NB4 (cell line): ENCODE measurements around the gene NHS.
"Not testable (repeated sequence)": the region's sequence is repeated elsewhere in the genome, so short reads cannot be mapped to it uniquely, and the experiment has no call there.

Experiments used
- DNase-seq: peaks from one replicate; pipeline ENCODE4 v3.0.0; 2010; ENCODE audit warnings: low read depth
- H3K4me3 ChIP-seq: one replicate; pipeline ENCODE4 v1.5.1; 2011; ENCODE audit warnings: mild to moderate bottlenecking, low read depth, low read length, moderate library complexity
- MYC ChIP-seq: IDR thresholded peaks from 2 replicates; pipeline ENCODE4 v1.6.1; 2011; ENCODE audit warnings: low read depth, low read length
- POLR2A ChIP-seq: IDR thresholded peaks from 2 replicates; pipeline ENCODE4 v1.6.1; 2011; ENCODE audit warnings: mild to moderate bottlenecking; ENCODE audit not compliant: insufficient read length; ENCODE audit errors: extremely low read depth
- TF ChIP-seq, protein P1 (sequence below): IDR thresholded peaks from one replicate; pipeline ENCODE4 v1.5.1; 2012; ENCODE audit warnings: low read depth, low read length
- TF ChIP-seq, protein P2 (sequence below): IDR thresholded peaks from 2 replicates; pipeline ENCODE4 v1.6.1; 2011; ENCODE audit warnings: low read depth, low read length

Gene NHS

DNA sequence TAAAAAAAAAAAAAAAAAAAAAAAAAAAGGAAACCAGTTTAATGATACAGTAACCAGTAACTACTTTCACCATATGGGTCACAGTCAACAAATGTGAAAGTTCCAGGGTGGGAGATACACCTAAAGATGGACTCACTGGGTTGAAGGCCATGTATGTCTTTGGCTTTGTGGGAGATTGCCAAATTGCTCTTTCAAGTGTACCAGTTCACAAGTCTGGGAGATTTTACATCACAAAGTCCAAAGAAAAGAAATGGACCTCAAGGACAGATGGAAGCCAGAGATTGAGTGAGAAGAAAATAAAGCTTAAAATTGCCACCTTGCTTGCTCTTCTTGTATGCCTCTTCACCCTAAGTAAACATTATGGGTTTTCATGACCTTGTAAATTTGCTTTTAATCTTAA lies 65.3 kb downstream of the NHS start:
- DNase-seq, result no peak
- TF ChIP-seq, protein P1, sequence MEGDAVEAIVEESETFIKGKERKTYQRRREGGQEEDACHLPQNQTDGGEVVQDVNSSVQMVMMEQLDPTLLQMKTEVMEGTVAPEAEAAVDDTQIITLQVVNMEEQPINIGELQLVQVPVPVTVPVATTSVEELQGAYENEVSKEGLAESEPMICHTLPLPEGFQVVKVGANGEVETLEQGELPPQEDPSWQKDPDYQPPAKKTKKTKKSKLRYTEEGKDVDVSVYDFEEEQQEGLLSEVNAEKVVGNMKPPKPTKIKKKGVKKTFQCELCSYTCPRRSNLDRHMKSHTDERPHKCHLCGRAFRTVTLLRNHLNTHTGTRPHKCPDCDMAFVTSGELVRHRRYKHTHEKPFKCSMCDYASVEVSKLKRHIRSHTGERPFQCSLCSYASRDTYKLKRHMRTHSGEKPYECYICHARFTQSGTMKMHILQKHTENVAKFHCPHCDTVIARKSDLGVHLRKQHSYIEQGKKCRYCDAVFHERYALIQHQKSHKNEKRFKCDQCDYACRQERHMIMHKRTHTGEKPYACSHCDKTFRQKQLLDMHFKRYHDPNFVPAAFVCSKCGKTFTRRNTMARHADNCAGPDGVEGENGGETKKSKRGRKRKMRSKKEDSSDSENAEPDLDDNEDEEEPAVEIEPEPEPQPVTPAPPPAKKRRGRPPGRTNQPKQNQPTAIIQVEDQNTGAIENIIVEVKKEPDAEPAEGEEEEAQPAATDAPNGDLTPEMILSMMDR, result no peak
- TF ChIP-seq POLR2A, result no peak
- TF ChIP-seq, protein P2, sequence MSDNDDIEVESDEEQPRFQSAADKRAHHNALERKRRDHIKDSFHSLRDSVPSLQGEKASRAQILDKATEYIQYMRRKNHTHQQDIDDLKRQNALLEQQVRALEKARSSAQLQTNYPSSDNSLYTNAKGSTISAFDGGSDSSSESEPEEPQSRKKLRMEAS, result no peak
- TF ChIP-seq MYC, result no peak
- H3K4me3 ChIP-seq, result no peak overlapping the region

DNA sequence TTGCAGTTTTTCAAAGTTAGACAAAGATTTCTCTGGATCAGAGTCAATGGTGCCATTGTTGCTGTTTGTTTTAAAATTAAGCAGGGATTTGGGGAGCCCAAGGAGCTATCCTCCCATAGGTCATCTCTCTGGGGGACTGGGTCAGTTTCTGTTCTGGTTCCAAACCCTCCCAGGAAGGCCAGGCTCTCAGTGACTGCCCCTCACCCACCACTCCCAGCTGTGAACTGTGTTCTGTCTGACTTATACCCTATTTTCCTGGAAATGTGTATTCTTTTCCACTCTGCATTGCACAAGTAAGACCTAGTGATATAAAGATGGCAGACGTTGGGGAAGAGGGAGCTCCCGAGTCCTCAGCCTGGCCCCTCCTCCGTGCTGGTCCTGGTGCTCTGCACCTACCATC lies 65.8 kb downstream of the NHS start:
- no peak overlapping the region for H3K4me3 ChIP-seq
- no peak for DNase-seq
- TF ChIP-seq MYC (no peak), POLR2A (no peak)

DNA sequence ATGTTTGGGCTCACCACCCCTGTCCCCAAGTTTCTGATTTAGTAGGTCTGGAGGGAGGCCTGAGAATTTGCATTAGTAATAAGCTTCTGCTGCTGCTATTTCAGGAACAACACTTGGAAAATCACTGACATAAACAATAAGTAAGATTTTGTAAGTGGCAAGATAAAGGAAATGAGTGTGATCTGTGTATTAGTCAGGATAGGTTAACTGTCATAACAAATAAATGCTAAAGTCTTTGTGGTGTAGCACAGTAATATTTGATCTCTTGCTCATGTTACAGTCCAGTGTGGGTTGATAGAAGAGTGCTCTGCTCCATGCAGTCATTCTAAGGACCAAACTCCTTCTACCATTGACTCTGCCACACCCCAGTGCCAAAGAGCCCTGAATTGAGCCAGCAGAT lies 67.0 kb downstream of the NHS start:
- H3K4me3 ChIP-seq, result no peak overlapping the region
- TF ChIP-seq, protein P2, result no peak
- TF ChIP-seq POLR2A (no peak), MYC (no peak)
- TF ChIP-seq, protein P1, result no peak
- DNase-seq, result no peak

DNA sequence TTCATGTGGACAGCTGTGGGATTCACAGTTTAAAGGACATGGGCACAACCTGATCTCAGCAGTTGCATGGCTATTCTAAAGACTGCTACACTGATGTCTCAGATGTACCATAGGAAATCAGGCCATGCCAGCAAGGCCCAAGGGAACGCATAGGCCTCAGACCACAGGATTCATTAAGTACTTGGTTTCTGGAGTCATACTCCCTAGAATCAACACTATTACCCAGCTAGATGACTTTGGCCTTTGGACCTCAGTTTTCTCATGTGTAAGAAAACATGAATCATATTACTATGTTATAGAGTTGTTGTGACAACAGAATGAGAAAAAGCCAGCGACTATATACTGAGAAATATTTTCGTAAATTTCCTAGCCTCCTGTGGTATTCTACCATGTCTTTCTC lies 67.9 kb downstream of the NHS start:
- H3K4me3 ChIP-seq, result no peak overlapping the region
- TF ChIP-seq, protein P1, result no peak
- TF ChIP-seq, protein P2, result no peak
- TF ChIP-seq MYC, result no peak
- no peak for TF ChIP-seq POLR2A
- DNase-seq, result no peak

DNA sequence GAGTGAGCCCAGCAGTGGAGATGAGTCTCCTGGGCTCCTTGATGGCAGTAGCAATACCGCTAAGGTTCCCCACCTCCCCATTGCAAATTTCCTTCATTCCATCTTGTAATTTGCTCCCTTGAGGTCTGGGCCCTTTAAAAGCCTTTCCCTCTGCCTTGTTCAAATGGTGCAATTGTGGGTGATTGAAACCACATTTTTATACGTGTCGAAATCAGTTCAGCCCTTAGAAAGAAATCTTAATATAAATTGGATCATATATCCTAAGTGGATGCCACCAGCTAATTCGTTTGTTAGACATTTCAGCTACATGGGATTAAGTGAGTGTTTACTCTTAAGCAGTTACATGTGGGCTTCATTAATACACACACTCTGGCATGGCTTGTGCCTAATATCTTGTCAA lies 68.6 kb downstream of the NHS start:
- H3K4me3 ChIP-seq, result no peak overlapping the region
- no peak for DNase-seq
- TF ChIP-seq, protein P2, result no peak
- TF ChIP-seq MYC, result no peak
- TF ChIP-seq POLR2A, result no peak
- TF ChIP-seq, protein P1, result no peak

DNA sequence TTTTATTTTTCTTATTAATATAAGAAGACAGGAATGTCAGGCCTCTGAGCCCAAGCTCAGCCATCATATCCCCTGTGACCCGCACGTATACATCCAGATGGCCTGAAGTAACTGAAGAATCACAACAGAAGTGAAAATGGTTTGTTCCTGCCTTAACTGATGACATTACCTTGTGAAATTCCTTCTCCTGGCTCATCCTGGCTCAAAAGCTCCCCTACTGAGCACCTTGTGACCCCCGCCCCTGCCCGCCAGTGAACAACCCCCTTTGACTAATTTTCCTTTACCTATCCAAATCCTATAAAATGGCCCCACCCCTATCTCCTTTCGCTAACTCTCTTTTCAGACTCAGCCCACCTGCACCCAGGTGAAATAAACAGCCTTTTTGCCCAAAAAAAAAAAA lies 71.3 kb downstream of the NHS start:
- not testable (repeated sequence) for DNase-seq, H3K4me3 ChIP-seq

DNA sequence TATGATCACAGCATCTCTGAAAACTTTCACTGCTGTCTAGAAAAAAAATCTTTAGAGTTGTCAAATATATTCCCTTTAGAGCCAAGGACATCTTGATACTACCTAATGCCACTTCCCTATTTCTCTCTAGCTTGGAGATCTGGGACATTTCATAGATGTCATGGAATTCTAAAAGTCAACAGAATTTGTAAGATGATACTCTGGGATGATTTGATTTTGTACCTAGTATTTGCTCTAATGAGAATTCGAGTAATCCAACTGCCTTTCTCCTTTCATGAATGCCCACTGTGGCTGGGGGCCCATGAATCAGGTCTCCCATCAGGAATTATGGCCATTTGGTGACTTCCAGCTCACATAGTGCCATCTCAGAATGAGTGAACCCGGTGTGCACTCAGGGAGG lies 73.2 kb downstream of the NHS start:
- TF ChIP-seq MYC, result no peak
- no peak for TF ChIP-seq POLR2A
- TF ChIP-seq, protein P2, result no peak
- H3K4me3 ChIP-seq, result no peak overlapping the region
- no peak for DNase-seq
